GM21786 (cell line): ENCODE measurements around the gene LBHD2.

Experiments used
- ATAC-seq: cut with Tn5 transposase; IDR thresholded peaks from one replicate; pipeline ENCODE4 v1.9.1; 2021; ENCODE audit not compliant: unreplicated experiment

The LBHD2 gene

DNA sequence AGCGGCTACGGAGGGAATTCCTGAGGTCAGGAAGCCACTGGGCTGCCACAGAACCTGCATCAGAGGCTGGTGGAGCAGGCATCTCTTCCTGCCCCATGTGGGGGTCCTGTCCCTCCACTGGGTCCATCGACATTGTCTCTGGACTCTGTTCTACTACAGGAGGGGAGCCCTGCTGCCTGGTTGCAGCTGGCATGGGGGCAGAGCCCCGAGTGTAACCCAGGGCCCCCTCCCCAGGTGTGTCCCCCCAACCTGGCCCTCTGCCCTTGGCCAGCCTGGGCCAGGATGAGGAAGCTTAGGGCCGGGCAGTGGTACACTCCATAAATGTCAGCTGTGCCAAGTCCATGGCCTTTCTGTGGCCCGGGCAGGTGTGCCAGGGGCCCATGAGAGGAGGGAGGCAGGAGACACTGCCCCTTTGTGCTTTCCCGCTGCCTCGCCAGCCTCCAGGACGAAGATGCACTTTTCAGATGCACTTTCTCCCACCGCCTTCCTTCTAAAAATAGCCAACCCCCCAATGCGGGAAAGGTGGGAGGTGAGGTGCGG, 6.5 kb downstream of the LBHD2 start:
- ATAC-seq: no peak

DNA sequence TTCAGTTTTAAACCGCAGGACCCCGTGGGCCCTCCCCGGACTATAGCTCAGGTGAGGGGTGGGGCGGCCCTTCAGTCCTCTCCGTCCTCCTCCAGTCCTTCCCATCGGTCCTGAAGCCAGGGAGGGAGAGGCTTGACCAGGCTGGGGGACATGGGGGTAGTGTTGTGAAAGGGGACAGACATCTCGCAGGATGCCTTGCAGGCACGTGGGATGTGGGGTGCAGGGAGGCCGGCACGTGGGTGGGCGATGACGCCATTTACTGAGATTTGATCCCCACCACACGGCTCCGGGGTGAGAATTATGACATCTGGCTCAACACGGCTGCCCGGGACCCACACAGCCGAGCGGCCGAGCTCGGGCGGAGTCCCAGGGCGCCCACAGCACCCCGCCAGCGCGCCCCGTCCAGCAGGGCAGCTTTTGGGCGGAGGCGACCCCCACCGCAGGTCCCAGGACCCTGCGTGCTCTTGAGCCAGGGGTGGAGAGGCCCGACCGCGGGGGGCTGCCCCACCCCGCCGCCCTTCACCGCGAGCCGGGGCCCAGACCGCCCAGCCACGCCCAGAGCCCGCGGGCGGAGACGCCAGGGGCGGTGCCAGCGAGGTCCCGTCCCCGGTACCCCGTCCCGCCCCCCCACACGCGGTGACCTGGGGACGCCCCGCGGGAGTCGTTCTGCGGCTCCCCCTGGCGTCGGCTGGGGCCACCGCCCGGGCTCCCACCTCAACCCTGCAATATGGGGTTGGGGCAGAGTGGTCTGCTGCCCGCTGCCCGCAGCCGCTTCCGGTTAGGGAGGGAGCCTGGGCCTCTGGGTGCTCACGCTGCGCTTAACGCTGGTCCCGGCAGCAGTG, 7.3 kb downstream of the LBHD2 start:
- peak; percentile 67 for ATAC-seq

DNA sequence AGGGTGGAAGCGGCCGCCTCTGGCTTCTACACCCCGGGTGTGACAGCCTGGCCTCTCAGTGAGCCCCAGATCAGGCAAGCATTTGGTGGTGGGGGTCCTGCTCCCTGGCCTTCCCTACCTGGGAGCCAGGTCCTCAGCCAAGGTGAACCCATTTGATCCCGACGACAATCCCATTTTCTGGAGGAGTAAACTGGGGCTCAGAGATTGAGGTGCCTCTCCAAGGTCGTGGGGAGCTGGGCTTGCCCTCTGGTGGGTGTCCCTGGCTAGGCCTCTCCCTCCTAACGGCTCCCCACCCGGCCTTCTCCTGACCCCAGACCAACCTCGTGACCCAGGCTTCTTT, 7.8 kb downstream of the LBHD2 start:
- no peak for ATAC-seq

DNA sequence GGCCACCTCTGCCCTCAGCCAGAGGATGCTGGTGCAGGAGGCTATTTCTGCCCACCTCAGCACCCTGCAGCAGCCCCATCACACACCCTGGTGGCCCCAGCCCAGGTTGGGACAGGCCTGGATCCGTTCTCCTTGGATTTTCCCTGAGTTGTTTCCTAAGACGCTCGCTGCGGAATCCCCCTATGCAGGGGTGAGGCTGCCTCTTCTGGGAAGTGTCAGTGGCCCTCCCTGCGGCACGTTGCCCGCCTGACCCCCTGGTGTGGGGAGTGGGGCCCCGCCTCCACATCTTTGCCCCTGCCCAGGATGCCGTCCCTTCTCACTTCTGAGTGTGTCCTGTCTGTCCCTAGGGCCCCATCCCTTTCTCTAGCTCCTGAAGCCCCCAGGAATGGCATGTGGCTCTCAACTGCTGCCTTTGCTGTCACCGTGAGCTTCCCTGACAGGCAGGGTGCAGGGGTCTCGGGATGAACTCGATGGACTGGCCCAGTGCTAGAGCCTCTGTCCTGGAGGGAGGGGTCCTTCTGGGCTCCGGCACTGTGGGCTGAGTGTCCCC, 9.9 kb downstream of the LBHD2 start:
- ATAC-seq: no peak

DNA sequence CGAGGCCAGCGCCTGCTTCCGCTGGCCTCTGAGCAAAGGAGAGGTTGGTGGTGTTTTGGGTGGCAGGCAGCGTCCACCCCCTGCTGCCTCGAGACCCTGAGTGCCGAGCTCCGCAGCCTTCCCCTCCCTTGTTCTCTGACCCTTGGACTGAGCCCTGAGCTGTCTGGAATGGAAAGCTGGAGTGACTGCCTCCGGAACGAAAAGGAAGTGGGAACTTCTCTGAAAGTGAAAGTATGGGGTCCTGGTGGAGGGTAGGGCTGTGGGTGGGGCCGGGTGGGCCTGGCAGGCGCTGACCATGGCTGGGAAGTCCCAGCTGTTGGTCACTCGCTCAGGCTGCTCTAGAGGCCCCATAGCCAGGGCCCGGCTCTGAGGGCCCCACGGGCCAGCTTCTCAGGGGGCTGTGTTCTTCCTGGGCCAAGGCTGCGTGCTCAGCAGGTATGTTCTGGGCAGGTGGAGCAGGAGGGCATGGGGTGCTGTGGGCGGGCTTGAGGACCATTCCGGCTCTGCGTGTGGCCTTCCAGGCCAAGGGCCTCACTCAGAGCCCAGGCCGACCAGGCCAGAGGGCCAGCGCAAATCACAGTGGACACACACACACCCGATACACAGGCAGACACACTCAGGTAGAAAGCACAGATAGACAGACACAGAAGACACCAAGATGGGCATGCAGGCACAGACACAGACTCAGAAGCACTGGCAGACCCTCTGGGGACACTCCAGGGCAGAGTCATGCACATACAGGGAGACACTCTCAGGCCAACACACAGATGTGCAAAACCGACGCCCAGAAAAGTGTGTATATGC, 10.6 kb downstream of the LBHD2 start, which contains the start of gene EXOC3L4:
Gene EXOC3L4 (plus strand): TSS at position 320 of the 804 bp plus-strand sequence. CDS start 5,495 bp downstream, outside the sequence.
- no peak for ATAC-seq

DNA sequence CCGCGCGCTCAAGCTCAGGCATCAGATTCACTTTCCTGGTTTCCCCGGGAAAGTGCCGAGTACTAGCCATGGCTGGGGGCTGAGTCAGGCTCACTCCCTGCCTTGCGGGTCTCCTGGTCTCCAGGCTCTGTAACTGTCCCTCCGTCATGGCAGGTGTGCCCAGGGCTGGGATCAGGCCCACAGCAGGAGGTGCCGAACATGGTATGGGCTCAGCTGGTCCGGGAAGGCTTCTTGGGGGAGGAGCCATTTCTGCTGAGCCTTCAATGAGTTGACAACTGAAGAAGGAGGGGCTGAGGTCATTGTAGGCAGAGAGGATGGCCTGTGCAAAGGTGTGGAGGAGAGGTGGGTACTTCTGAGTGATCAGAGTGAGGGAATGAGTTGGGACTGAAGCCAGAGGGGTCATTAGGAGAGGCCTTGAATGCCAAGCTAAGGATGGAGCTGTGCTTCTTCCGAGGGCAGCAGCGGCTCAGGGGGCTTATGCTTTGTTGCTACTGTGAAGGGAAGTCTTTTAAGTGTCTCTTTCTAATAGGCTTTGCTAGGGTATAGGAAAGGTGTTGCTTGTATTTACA, 11.3 kb downstream of the LBHD2 start:
- ATAC-seq: no peak

DNA sequence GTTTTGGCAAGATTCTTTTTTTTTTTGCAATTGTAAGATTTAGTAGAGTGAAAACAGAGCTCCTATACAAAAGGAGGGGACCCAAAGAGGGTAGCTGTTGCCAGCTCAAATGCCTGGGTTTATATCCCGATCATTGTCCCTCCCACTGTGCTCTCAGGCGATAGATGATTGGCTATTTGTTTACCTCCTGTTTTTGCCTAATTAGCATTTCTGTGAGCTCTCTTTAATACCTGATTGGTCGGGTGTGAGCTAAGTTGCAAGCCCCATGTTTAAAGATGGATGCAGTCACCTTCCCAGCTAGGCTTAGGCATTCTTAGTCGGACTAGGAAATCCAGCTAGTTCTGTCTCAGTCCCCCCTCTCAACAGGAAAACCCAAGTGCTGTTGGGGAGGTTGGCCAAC, 12.4 kb downstream of the LBHD2 start:
- no peak for ATAC-seq

DNA sequence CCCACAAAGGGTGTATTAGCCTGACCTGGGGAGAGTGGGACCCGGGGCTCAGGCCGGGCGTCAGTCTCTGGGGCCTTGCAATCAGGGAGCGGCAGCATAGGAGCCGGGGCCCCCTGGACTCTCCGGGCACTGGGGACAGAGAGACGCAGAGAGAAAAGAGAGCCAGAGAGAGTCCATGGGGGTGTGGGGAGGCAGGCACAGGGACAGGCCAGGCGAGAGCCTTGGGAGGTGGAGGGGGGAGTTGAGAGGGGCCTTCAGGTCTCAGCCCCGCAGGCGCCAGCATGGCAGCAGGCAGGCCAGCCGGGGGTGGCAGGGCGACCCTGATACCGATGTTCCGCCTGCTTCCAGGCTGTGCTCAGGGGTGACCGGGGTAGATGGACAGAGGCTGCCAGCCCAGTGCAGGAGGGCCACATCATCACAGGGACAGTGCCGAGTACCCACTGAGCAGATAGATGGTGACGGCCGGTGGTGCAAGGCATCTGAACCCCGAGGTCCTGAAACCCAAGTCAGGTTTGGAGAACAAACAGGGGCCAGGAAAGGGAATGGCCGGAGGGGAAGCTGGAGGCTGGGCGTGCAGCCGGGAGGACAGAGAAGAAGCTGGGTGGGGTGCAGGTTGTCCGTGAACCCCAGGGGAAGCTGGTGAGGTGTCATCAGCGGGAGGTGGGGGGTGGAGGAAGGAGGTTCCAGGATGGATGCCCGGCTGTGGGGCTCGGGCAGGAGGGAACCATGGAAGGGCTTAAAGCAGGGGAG, 13.4 kb downstream of the LBHD2 start:
- ATAC-seq: no peak

DNA sequence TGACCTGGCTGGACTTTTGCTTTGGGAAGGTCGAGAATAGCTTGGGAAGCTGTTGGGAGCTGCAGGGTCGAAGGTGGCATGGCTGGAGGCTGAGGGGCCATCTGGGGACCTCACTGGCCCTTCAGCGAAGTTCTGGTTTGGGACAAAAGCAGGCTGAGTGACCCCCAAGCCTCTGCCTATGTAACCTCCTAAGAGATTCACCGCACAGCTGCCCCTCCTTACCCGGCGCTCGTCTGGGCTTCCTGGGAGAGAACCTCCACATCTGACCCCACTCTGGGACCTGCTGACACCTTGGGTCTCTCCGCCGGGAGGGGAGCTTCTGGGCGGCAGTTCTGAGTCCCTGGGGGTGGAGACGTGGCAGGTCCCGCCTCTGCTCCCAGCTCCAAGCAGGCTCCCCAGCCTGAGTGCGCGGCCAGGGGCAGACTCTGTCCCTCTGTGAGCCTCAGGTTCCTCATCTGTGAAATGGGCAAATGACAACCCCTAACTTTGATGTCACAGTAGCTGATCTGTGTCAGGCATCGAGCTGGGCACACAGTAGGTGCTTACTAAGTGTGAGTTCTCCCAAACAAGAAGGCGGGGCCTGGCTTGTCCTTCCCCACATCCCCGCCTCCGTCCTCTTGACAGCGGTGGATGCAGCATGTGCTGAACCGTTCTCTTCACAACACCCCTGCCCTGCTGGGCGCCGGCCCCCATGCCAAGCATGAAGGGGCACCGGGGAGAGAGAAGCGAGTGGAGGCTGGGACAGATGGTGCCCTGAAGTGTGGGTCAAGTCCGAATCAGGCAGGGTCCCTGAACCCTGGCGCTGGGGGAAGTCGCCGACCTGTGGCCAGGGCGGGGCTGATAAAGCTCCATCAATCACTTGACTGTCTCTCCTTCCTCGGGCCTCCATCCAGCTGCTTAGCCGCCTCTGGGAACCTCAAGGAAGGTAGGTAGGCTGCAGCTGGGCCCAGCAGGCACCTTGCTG, 14.3 kb downstream of the LBHD2 start:
- ATAC-seq: no peak

DNA sequence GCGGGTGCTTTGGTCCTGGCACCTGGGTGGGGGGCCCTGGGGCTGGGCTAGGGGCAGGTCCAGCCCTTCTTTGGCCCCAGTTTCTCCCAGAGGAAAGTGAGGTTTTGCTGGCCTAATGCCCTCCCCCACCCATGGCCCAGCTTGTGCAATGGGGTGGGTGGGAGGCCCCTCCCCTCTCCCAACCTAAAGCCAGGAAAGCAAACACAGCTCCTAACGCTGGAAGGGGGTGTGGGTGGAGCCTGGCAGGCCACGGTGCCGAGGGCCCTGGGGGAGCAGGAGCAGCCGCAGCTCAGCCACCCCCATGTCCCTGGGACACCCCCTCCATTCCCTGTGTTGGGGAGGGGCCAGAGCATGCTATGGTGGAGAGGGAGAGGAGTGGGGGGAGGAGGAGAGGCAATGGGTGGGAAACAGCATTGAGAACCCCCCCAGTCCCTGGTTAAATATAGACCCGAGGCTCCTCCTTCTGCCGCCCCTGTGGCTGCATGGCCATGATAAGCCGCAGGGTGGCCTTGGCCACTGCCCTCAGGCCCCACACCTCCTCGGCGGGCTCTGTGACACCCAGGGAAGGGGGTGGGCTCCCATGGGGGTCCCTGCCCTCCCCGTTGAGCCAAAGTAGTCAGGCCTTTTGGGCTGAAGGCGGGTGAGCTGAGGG, 15.2 kb downstream of the LBHD2 start:
- ATAC-seq: no peak

DNA sequence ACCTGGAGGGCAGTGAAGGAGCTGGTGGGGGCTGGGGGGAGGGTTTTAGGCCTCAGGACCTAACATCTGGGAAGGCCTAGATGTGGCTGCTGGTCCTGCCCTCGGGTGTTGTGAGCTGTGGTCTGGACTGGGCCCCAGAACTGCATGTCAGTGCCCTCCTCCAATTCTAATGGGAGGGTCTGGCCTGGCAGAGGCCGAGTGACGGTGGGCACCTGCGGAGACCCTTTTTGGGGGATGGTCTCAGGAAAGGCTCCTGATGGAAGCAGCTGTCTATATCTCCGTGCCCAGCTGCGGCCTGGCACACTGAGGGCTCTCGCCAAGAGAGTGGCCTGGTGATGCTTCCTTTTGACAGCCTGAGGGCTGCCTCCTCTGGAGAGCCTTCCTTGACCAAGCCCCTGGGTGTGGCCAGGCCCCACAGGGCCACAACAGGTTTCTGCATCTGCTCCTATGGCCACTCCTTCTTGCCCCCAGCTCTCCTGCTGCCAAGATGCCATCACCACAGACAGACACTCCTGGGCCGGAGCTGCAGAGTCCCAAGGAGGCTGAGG, 15.8 kb downstream of the LBHD2 start:
- no peak for ATAC-seq

DNA sequence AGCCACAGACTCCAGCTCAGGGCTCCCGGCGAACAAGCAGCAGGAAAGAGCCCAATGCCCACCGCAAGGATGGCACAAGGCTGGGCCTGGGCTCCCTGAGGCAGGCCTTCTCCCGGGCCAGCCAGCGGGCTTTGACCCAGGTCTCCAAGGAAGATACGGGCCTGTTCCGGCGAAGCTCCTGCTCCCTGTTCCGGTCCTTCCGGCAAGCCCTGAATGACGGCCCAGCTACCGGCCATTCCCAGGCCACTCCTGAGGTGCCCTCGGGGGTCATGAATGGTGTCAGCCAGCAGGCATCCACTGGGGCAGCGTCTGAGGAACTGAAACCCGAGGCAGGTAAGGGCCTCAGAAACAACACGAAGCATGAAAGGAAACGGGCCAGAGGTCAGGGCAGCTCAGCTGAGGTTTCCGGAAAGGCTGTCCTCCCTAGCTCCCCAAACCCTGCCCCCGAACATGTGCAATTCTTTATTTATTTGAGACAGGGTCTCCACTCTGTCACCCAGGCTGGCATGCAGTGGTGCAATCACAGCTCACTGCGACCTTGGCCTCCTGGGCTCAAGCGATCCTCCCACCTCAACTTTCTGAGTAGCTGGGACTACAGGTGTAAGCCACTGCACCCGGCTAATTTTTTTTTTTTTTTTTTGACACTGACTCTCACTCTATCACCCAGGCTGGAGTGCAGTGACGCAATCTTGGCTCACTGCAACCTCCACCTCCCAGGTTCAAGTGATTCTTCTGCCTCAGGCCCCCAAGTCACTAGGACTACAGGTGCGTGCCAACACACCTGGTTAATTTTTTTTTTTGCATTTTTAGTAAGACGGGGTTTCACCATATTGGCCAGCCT, 16.5 kb downstream of the LBHD2 start:
- peak; percentile 77 for ATAC-seq

DNA sequence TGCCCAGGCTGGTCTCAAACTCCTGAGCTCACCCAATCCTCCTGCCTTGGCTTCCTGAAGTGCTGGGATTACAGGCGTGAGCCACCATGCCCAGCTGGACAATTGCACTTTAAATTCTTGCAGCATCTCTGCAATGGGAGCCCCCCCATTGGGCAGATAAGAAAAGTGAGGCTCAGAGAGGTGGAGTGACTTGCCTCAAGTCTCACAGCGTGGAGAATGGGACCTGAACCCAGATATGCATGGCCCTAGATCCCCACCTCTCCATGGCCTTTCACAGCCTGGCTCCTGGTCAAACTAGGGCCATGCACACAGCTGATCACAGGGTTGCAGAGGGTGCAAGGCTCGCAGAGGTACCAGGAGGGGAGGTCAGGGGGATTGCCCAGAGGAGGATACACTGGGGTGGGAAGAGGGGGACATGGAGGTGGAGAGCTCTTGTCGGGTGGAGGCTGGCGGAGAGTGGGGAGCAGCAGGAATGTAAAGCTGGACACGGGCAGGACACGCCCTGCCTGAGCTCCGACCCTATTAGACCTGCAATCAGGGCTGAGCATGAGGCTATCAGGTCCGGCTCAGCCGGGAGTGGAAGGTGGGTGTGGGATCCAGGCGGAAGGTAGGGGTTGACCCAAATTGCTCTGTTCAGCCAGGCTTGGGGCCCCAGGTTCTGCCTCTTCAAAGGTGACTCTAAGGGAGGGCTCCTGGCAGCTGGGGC, 17.4 kb downstream of the LBHD2 start:
- ATAC-seq: no peak

DNA sequence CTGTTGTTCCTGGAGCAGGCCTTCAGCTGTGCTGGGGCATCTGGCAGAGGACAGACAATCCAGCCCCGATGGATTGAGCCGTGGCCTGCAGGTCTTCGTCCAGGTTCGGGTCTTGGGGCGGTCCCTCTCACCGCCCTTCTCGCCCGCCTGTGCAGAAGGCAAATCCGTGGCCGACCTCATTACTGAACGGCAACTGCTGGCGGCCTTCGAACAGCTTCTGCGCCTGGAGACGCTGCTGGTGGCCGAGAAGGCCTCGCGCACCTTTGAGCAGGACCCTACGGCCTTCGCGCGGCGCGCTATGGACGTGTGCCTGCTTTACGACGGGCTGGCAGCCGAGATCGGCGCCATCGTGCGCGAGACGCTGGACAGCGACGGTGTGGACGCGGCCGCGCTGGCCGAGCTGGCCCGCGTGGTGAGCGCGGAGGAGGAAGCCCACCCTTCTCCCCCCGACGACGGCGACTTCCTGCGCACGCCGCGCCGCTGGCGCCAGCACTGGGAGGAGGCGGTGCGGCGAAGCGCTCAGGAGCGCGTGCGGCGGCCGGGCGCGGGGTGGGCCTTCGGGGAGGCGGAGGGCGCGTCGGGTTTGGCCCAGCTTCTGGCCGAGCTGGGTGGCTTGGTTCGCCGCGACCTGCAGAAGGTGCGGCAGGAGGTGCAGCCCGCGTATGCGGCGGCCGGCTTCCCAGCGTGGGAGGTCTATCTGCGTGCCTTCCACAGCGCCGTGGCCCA, 18.1 kb downstream of the LBHD2 start:
- ATAC-seq: no peak

DNA sequence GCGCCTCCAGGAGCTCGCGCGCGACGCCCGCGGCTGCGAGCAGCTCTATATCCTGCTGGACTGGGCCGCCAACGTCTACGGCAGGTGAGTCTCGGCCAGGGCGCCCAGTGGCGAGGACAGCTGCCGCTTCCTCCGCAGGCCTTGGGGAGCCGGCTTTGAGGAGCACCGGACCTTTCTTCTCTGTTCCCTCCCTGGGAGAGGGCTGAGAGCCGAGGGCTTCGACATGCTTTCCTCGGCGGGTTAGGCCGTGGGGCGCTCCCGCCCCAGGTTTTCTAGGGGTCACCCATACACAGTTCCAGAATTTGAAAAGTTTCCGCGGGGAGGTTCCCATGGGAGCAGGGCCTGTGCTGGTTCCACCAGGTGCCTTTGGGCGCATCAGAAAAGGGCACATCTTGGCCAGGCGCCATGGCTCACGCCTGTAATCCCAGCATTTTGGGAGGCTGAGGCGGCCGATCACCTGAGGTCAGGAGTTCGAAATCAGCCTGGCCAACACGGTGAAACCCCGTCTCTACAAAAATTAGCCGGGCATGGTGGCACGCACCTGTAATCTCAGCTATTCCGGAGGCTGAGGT, 18.8 kb downstream of the LBHD2 start:
- no peak for ATAC-seq
